ENCODE results near the gene MTCL1. TPM values are rescaled to one million over a fixed set of nuclear protein-coding genes. Genes with fewer than 3 reads are reported as not detected.

Gene MTCL1
- total and polyA plus RNA-seq, 2 of the 8 experiments (the other 6 are each of a cell fraction or from before 2014, with no cell fraction given), result 16.6 to 60.8 TPM

DNA sequence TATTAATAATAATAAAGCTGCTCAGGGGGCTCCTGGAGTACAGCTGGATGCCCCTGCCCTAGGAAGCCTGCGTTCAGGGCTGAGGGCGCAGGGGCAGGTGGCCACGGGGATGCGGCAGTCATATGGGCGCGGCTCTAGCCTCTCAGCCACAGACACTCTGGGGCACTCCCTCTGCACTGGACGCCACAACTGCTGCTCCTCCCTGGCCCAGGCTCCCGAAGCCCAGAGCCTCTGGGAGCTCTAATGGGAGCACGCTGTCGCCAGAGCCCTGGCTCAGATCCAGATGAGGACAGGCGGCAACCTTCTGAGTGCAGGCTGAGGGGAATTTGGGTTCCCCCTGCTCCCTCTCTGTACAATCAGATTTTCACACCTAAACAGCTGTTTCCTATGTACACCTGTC, 93.6 kb downstream of the MTCL1 start (continued):
- no peak for TF ChIP-seq EP300 (IDR thresholded peaks at IDR 0.05; ENCODE audit: borderline replicate concordance in 1 of 2, low read depth in 2 of 2, low read length in 2 of 2)
- TF ChIP-seq KDM1A (IDR thresholded peaks at IDR 0.05; ENCODE audit: borderline replicate concordance, low read length), result no peak
